ENCODE measurements around the gene GPR87. TPM values are rescaled to one million over a fixed set of nuclear protein-coding genes. Genes with fewer than 3 reads are reported as not detected.

GPR87 gene
- total RNA-seq, 3 donors from 2014 or later (not counting 1 experiment from before 2014, with no cell fraction given) = not detected

DNA sequence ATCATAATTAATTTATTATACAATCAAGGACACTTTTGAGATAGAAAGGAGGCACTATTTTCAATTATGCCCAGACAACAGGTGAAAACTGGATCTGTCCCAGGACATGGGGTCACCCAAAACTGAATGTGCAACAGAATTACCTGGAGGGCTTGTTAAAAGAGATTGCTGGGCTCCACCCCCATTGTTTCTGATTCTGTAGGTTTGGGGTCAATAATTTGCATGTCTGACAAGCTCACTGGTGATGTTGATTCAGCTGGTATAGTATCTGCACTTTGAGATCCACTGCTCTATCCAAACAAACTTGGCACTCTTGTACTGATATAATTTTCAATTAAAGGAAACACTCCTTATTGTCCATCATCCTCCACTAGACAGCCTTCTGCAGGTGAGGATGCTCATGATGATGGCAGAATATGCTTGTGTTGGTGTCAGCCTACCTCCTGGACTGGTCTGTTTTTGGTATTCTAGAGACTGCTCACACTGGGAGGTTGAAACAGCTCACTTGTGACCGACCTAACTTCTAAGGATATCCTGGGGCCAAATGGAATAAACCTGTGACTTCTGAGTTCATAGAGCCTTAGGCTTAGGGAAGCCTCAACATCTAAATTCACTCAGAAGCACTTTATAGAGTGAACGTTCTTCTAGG, 40.5 kb downstream of the GPR87 start:
- Mint-ChIP-seq H3K27ac (peak overlapping the region; percentile 46 to 56), H3K27me3 (ENCODE audit: low read depth in 2 of 2) (no peaks in the 10 kb centered on the region), H3K4me1 (peaks cover 17 to 18% of the 10 kb centered on the region in 2 donors), H3K9me3 (no peaks in the 10 kb centered on the region), H3K4me3 (no peak overlapping the region), H3K36me3 (no peaks in the 10 kb centered on the region)
- H3K9me3 ChIP-seq (ENCODE audit: control insufficient read depth, insufficient read depth, low read length) = no peaks in the 10 kb centered on the region
- WGBS (ENCODE audit: insufficient coverage) = 46% methylated on average over 2 of the region's 2 CpGs
- no peak for ATAC-seq
- intact Hi-C loops (cut with micrococcal nuclease) = no loop called here
- peaks cover 18% of the 10 kb centered on the region for H3K4me1 ChIP-seq (ENCODE audit: control insufficient read depth, insufficient read depth, low read length)
- TF ChIP-seq, protein P1, sequence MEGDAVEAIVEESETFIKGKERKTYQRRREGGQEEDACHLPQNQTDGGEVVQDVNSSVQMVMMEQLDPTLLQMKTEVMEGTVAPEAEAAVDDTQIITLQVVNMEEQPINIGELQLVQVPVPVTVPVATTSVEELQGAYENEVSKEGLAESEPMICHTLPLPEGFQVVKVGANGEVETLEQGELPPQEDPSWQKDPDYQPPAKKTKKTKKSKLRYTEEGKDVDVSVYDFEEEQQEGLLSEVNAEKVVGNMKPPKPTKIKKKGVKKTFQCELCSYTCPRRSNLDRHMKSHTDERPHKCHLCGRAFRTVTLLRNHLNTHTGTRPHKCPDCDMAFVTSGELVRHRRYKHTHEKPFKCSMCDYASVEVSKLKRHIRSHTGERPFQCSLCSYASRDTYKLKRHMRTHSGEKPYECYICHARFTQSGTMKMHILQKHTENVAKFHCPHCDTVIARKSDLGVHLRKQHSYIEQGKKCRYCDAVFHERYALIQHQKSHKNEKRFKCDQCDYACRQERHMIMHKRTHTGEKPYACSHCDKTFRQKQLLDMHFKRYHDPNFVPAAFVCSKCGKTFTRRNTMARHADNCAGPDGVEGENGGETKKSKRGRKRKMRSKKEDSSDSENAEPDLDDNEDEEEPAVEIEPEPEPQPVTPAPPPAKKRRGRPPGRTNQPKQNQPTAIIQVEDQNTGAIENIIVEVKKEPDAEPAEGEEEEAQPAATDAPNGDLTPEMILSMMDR (IDR thresholded peaks at IDR 0.05) = no peak
- DNase-seq = no peak
- H3K27me3 ChIP-seq (ENCODE audit: control insufficient read depth, insufficient read depth, low read length) = no peaks in the 10 kb centered on the region
- H3K4me3 ChIP-seq (ENCODE audit: low read length) = no peak overlapping the region
- H3K27ac ChIP-seq (ENCODE audit: low read length) = peak overlapping the region; percentile 76
- H3K36me3 ChIP-seq (ENCODE audit: control insufficient read depth, insufficient read depth, low read length) = no peaks in the 10 kb centered on the region

DNA sequence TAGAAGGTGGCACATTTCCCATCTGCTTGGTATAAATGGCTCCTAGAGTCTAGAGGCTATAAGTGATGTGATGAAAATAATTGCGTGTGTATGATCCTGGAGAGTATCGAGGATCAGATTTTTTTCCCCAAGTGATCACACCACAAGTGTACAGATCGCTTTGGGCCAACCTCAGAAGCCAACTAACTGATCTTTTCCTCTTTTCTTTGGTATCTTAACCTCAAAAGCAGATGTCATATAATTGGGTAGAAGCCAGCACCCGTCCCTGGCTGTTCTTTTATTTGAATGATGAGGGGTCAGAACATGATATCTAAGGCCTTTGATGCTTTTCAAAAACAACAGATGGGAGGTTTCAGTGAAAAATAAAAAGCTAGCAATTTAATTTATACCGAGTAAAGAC, 41.5 kb downstream of the GPR87 start:
- Mint-ChIP-seq H3K4me1 (peaks cover 17 to 18% of the 10 kb centered on the region in 2 donors), H3K4me3 (no peak overlapping the region), H3K9me3 (no peaks in the 10 kb centered on the region), H3K27me3 (ENCODE audit: low read depth in 2 of 2) (no peaks in the 10 kb centered on the region), H3K36me3 (no peaks in the 10 kb centered on the region), H3K27ac (no peak overlapping the region)
- TF ChIP-seq, protein P1 (IDR thresholded peaks at IDR 0.05) = no peak
- DNase-seq (no peak), ATAC-seq (no peak)
- Histone ChIP-seq H3K27me3 (ENCODE audit: control insufficient read depth, insufficient read depth, low read length) (no peaks in the 10 kb centered on the region), H3K4me3 (ENCODE audit: low read length) (no peak overlapping the region), H3K27ac (ENCODE audit: low read length) (peak overlapping the region; percentile 43), H3K36me3 (ENCODE audit: control insufficient read depth, insufficient read depth, low read length) (no peaks in the 10 kb centered on the region), H3K4me1 (ENCODE audit: control insufficient read depth, insufficient read depth, low read length) (peaks cover 18% of the 10 kb centered on the region), H3K9me3 (ENCODE audit: control insufficient read depth, insufficient read depth, low read length) (no peaks in the 10 kb centered on the region)
- intact Hi-C loops (cut with micrococcal nuclease) = no loop called here
- WGBS (ENCODE audit: insufficient coverage) = 66% methylated on average over 4 of the region's 5 CpGs

DNA sequence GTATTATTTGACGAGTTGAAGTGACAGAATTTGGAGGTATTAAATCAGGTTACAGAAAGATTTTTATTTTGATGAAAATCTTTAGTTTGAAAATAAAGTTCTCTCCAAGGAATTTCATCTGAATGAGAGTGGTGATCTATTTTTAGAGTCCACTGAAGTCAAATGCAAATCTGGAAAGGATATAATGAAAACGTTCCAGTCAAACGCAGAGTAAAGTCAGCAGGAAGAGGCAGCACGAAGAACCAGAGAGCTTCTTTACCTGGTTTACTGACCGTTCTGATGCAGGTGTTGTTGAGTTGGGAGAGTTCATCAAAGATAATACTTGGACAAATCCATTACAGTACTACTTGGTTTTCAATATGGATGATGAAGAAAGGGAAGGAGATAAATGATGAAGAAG, 47.0 kb downstream of the GPR87 start:
- Mint-ChIP-seq H3K4me1 (peaks cover 12 to 16% of the 10 kb centered on the region in 2 donors), H3K9me3 (no peaks in the 10 kb centered on the region), H3K27me3 (ENCODE audit: low read depth in 2 of 2) (no peaks in the 10 kb centered on the region), H3K36me3 (no peaks in the 10 kb centered on the region), H3K27ac (no peak overlapping the region), H3K4me3 (no peak overlapping the region)
- H3K27me3 ChIP-seq (ENCODE audit: control insufficient read depth, insufficient read depth, low read length) = no peaks in the 10 kb centered on the region
- WGBS (ENCODE audit: insufficient coverage) = 93% methylated on average over 5 of the region's 5 CpGs
- H3K4me1 ChIP-seq (ENCODE audit: control insufficient read depth, insufficient read depth, low read length) = peaks cover 13% of the 10 kb centered on the region
- TF ChIP-seq, protein P1 (IDR thresholded peaks at IDR 0.05) = no peak
- ATAC-seq (no peak), DNase-seq (no peak)
- no peaks in the 10 kb centered on the region for H3K9me3 ChIP-seq (ENCODE audit: control insufficient read depth, insufficient read depth, low read length)
- intact Hi-C loops (cut with micrococcal nuclease) = no loop called here
- no peak overlapping the region for H3K27ac ChIP-seq (ENCODE audit: low read length)
- no peak overlapping the region for H3K4me3 ChIP-seq (ENCODE audit: low read length)
- H3K36me3 ChIP-seq (ENCODE audit: control insufficient read depth, insufficient read depth, low read length) = no peaks in the 10 kb centered on the region
